B cell (primary cell): ENCODE results near the gene FAM120A.

ENCODE experiments used
- CTCF ChIP-seq: fragments of 200-600 bp; IDR thresholded peaks from one replicate; pipeline ENCODE4 v1.8.0; 2022; ENCODE audit warnings: antibody characterized with exemption, mild to moderate bottlenecking
- EZH2 ChIP-seq: IDR thresholded peaks from 2 replicates; pipeline ENCODE4 v1.6.1; 2012; ENCODE audit warnings: borderline replicate concordance, low read depth, mild to moderate bottlenecking, moderate library complexity, low read length; ENCODE audit not compliant: insufficient read depth, poor library complexity, severe bottlenecking

GRCh38 chr9:93508207-93508606, 56.7 kb downstream of the FAM120A start:
- TF ChIP-seq CTCF (no peak), EZH2 (no peak)
